ENCODE results near the gene KLRF1.

KLRF1 gene

GRCh38 chr12:9827209-9827888 is at the start of gene KLRF1:
Gene KLRF1, plus strand, starts transcription at chr12:9827481. Its CDS starts 64 bp downstream, at chr12:9827545.
- no peak for DNase-seq

- DNase-seq, result no peak
Measured at GRCh38 chr12:9779209-9779608, 48.1 kb upstream of the KLRF1 start.

GRCh38 chr12:9781360-9781759 is 45.9 kb upstream of the KLRF1 start:
- DNase-seq, result no peak

GRCh38 chr12:9782547-9783382 is 44.5 kb upstream of the KLRF1 start:
- DNase-seq, result no peak

- no peak for DNase-seq
Measured at GRCh38 chr12:9784326-9784725, 43.0 kb upstream of the KLRF1 start.

GRCh38 chr12:9784816-9785215 is 42.5 kb upstream of the KLRF1 start:
- no peak for DNase-seq

- no peak for DNase-seq
Measured at GRCh38 chr12:9786726-9787717, 40.3 kb upstream of the KLRF1 start.

GRCh38 chr12:9792185-9792900 is 34.9 kb upstream of the KLRF1 start:
- DNase-seq, result no peak

- DNase-seq, result no peak
Measured at GRCh38 chr12:9792961-9793617, 34.2 kb upstream of the KLRF1 start.

GRCh38 chr12:9793779-9794395 is 33.4 kb upstream of the KLRF1 start:
- DNase-seq, result no peak

GRCh38 chr12:9794484-9795093 is 32.7 kb upstream of the KLRF1 start:
- DNase-seq, result no peak

- DNase-seq, result no peak
Measured at GRCh38 chr12:9795945-9796344, 31.3 kb upstream of the KLRF1 start.

- no peak for DNase-seq
Measured at GRCh38 chr12:9796346-9796745, 30.9 kb upstream of the KLRF1 start.

- DNase-seq, result no peak
Measured at GRCh38 chr12:9796971-9797370, 30.3 kb upstream of the KLRF1 start.

- DNase-seq, result peak; percentile 84
Measured at GRCh38 chr12:9797722-9798619, 29.3 kb upstream of the KLRF1 start.

- no peak for DNase-seq
Measured at GRCh38 chr12:9799961-9800360, 27.3 kb upstream of the KLRF1 start.

- no peak for DNase-seq
Measured at GRCh38 chr12:9805883-9806282, 21.4 kb upstream of the KLRF1 start.

- no peak for DNase-seq
Measured at GRCh38 chr12:9806714-9807113, 20.6 kb upstream of the KLRF1 start.

GRCh38 chr12:9808504-9808903 is 18.8 kb upstream of the KLRF1 start:
- DNase-seq, result no peak

GRCh38 chr12:9809338-9809737 is 17.9 kb upstream of the KLRF1 start:
- no peak for DNase-seq
